Calu3 (cell line): ENCODE measurements around the gene ZBED2. TPM values are rescaled to one million over a fixed set of nuclear protein-coding genes. Genes with fewer than 3 reads are reported as not detected.
"Not testable (repeated sequence)": the region's sequence is repeated elsewhere in the genome, so short reads cannot be mapped to it uniquely, and the experiment has no call there.

Experiments used
- BruUV-seq: library from RNA; stranded (reverse); fragments of 400-500 nt; replicated peaks from 2 replicates; lab custom pipeline; 2021; lab: Mats Ljungman, UMichigan
- CTCF ChIA-PET: fragments of 300-600 bp; sonication (Branson Sonifier 250); formaldehyde crosslinking; loops from one replicate; lab custom pipeline; 2022; ENCODE audit warnings: antibody characterized with exemption; lab: Charles Lee
- DNase-seq: peaks from one replicate; pipeline ENCODE4 v3.0.0; 2022
- H3K27ac Mint-ChIP-seq: one replicate; pipeline ENCODE4 v1.8.0; 2022; ENCODE audit warnings: mixed read lengths; ENCODE audit not compliant: unreplicated experiment
- H3K27me3 Mint-ChIP-seq: one replicate; pipeline ENCODE4 v1.8.0; 2022; ENCODE audit warnings: mixed read lengths; ENCODE audit not compliant: unreplicated experiment
- H3K36me3 Mint-ChIP-seq: one replicate; pipeline ENCODE4 v1.8.0; 2022; ENCODE audit warnings: mild to moderate bottlenecking, moderate library complexity, mixed read lengths; ENCODE audit not compliant: insufficient read depth, unreplicated experiment
- H3K4me1 Mint-ChIP-seq: one replicate; pipeline ENCODE4 v1.8.0; 2022; ENCODE audit warnings: mild to moderate bottlenecking, low read depth, mixed read lengths; ENCODE audit not compliant: unreplicated experiment
- H3K4me3 Mint-ChIP-seq: one replicate; pipeline ENCODE4 v1.8.0; 2022; ENCODE audit warnings: mild to moderate bottlenecking, low read depth, moderate library complexity, mixed read lengths; ENCODE audit not compliant: unreplicated experiment
- H3K9me3 Mint-ChIP-seq: one replicate; pipeline ENCODE4 v1.8.0; 2022; ENCODE audit warnings: low read depth, mixed read lengths; ENCODE audit not compliant: unreplicated experiment
- CTCF ChIP-seq: fragments of 200-600 bp; IDR thresholded peaks from one replicate; pipeline ENCODE4 v1.8.0; 2022; ENCODE audit warnings: antibody characterized with exemption; ENCODE audit not compliant: unreplicated experiment
- intact Hi-C: fragments of 100-400 bp; cut with micrococcal nuclease; formaldehyde crosslinking; loops from one replicate; pipeline ENCODE4 v1.10.0; 2022; ENCODE audit not compliant: unreplicated experiment
- total RNA-seq: library from RNA; stranded (reverse); gene quantifications from 2 replicates; pipeline ENCODE4 v1.2.3, GENCODE V29; 2022

The ZBED2 gene
- total RNA-seq, 1 experiment from 2014 or later: 0.24 TPM

- intact Hi-C loops: no loop called here
- Mint-ChIP-seq H3K9me3 (no peaks in the 10 kb centered on the region), H3K27me3 (no peaks in the 10 kb centered on the region), H3K36me3 (no peaks in the 10 kb centered on the region), H3K4me3 (no peak overlapping the region), H3K27ac (no peak overlapping the region), H3K4me1 (no peaks in the 10 kb centered on the region)
- CTCF ChIA-PET: no interaction called here
- no TSS peak for BruUV-seq
- no peak for DNase-seq
- TF ChIP-seq CTCF: no peak
These were observed 26.8 kb downstream of the ZBED2 start for GRCh38 chr3:111568355-111568754.

- no peak for TF ChIP-seq CTCF
- Mint-ChIP-seq H3K4me3 (no peak overlapping the region), H3K36me3 (no peaks in the 10 kb centered on the region), H3K27me3 (no peaks in the 10 kb centered on the region), H3K9me3 (no peaks in the 10 kb centered on the region), H3K4me1 (no peaks in the 10 kb centered on the region), H3K27ac (no peak overlapping the region)
- intact Hi-C loops: no loop called here
- BruUV-seq: no TSS peak
- no peak for DNase-seq
- CTCF ChIA-PET: no interaction called here
These were observed 28.3 kb downstream of the ZBED2 start for GRCh38 chr3:111566844-111567243.

- H3K4me1 Mint-ChIP-seq, CTCF ChIA-PET, intact Hi-C loops, H3K9me3 Mint-ChIP-seq, H3K27me3 Mint-ChIP-seq, H3K36me3 Mint-ChIP-seq, H3K27ac Mint-ChIP-seq, DNase-seq, BruUV-seq, H3K4me3 Mint-ChIP-seq: not testable (repeated sequence)
These were observed 33.2 kb downstream of the ZBED2 start for GRCh38 chr3:111561902-111562301.

GRCh38 chr3:111548756-111549155, 46.4 kb downstream of the ZBED2 start:
- DNase-seq: no peak
- Mint-ChIP-seq H3K4me1 (peaks cover 12% of the 10 kb centered on the region), H3K9me3 (no peaks in the 10 kb centered on the region), H3K27ac (no peak overlapping the region), H3K27me3 (no peaks in the 10 kb centered on the region), H3K4me3 (no peak overlapping the region), H3K36me3 (no peaks in the 10 kb centered on the region)
- CTCF ChIA-PET: interaction anchor here (0.6 kb wide), 3 partner anchors 120 to 390 kb away, joined by 6 to 10 read pairs (median 6); no protein-coding TSS in a partner anchor
- TF ChIP-seq CTCF: no peak
- BruUV-seq: no TSS peak
- intact Hi-C loops: no loop called here

- Mint-ChIP-seq H3K4me1 (peaks cover 12% of the 10 kb centered on the region), H3K27me3 (no peaks in the 10 kb centered on the region), H3K4me3 (no peak overlapping the region), H3K9me3 (no peaks in the 10 kb centered on the region), H3K27ac (no peak overlapping the region), H3K36me3 (no peaks in the 10 kb centered on the region)
- BruUV-seq: no TSS peak
- DNase-seq: no peak
- intact Hi-C loops: no loop called here
- no peak for TF ChIP-seq CTCF
- CTCF ChIA-PET: no interaction called here
These were observed 47.1 kb downstream of the ZBED2 start for GRCh38 chr3:111548092-111548491.
